GM23338 (cell line): ENCODE results near the gene XAGE1B. TPM values are rescaled to one million over a fixed set of nuclear protein-coding genes. Genes with fewer than 3 reads are reported as not detected.

Source experiments
- ATAC-seq: fragments of 200-7000 bp; cut with Tn5 transposase; 3 replicates; pipeline ENCODE4 v1.9.1; 2020
- DNase-seq: peaks from one replicate; pipeline ENCODE4 v3.0.0-alpha.2; 2015; ENCODE audit warnings: low spot score
- H2AFZ ChIP-seq: fragments of 200-600 bp; sonication (generic); 2 replicates; pipeline ENCODE4 v1.8.0; 2016; ENCODE audit warnings: antibody characterized with exemption, mild to moderate bottlenecking, moderate library complexity
- H3F3A ChIP-seq: fragments of 200-600 bp; sonication (generic); replicated peaks from 2 replicates; pipeline ENCODE4 v1.8.0; 2017; ENCODE audit warnings: antibody characterized with exemption, mixed run types, low read depth
- H3K27ac ChIP-seq: fragments of 200-600 bp; sonication (generic); 2 replicates; pipeline ENCODE4 v1.6.1; 2016; ENCODE audit warnings: low read depth
- H3K27me3 ChIP-seq: fragments of 200-600 bp; sonication (generic); 2 replicates; pipeline ENCODE4 v1.8.0; 2016; ENCODE audit warnings: mild to moderate bottlenecking, mixed run types, moderate library complexity; ENCODE audit not compliant: insufficient read depth
- H3K36me3 ChIP-seq: fragments of 200-600 bp; sonication (generic); 2 replicates; pipeline ENCODE4 v1.8.0; 2016; ENCODE audit warnings: mild to moderate bottlenecking; ENCODE audit not compliant: insufficient read depth
- H3K4me1 ChIP-seq: fragments of 200-600 bp; sonication (generic); 2 replicates; pipeline ENCODE4 v1.8.0; 2016; ENCODE audit warnings: mild to moderate bottlenecking, moderate library complexity; ENCODE audit not compliant: insufficient read depth
- H3K4me2 ChIP-seq: fragments of 200-600 bp; sonication (generic); 2 replicates; pipeline ENCODE4 v1.7.1; 2017; ENCODE audit warnings: mixed run types
- H3K4me3 ChIP-seq: fragments of 200-600 bp; sonication (generic); 2 replicates; pipeline ENCODE4 v1.6.1; 2016; ENCODE audit warnings: mixed run types
- H3K79me2 ChIP-seq: fragments of 200-600 bp; sonication (generic); replicated peaks from 2 replicates; pipeline ENCODE4 v1.8.0; 2017; ENCODE audit warnings: mild to moderate bottlenecking; ENCODE audit not compliant: insufficient read depth
- H3K9me2 ChIP-seq: fragments of 200-600 bp; sonication (generic); 2 replicates; pipeline ENCODE4 v1.8.0; 2017; ENCODE audit not compliant: insufficient read depth
- H4K20me1 ChIP-seq: fragments of 200-600 bp; sonication (generic); replicated peaks from 2 replicates; pipeline ENCODE4 v1.8.0; 2017; ENCODE audit warnings: mild to moderate bottlenecking; ENCODE audit not compliant: insufficient read depth
- H3K27ac Mint-ChIP-seq: 2 replicates; pipeline ENCODE4 v1.8.0; 2020; ENCODE audit warnings: inconsistent platforms, mild to moderate bottlenecking, moderate library complexity, mixed read lengths
- H3K27me3 Mint-ChIP-seq: 3 replicates; pipeline ENCODE4 v1.8.0; 2022; ENCODE audit warnings: low read depth, mild to moderate bottlenecking, moderate library complexity, mixed read lengths, inconsistent platforms; ENCODE audit not compliant: insufficient read depth, poor library complexity
- H3K36me3 Mint-ChIP-seq: 3 replicates; pipeline ENCODE4 v1.8.0; 2021; ENCODE audit warnings: low read depth, mild to moderate bottlenecking, inconsistent platforms, moderate library complexity, mixed read lengths
- H3K4me1 Mint-ChIP-seq: 3 replicates; pipeline ENCODE4 v1.8.0; 2020; ENCODE audit warnings: mild to moderate bottlenecking, inconsistent platforms, mixed read lengths
- H3K4me3 Mint-ChIP-seq: 3 replicates; pipeline ENCODE4 v1.8.0; 2021; ENCODE audit warnings: moderate library complexity, mild to moderate bottlenecking, inconsistent platforms, mixed read lengths
- H3K9me3 Mint-ChIP-seq: 3 replicates; pipeline ENCODE4 v1.8.0; 2020; ENCODE audit warnings: moderate library complexity, mild to moderate bottlenecking, inconsistent platforms, mixed read lengths
- CREB1 ChIP-seq: fragments of 250-450 bp; sonication (Bioruptor Pico); IDR thresholded peaks from 2 replicates; pipeline ENCODE4 v1.5.0; 2020; ENCODE audit warnings: low read depth, mild to moderate bottlenecking, moderate library complexity
- ETS1 ChIP-seq: IDR thresholded peaks from 2 replicates; pipeline ENCODE4 v1.6.1; 2016; ENCODE audit warnings: antibody characterized with exemption
- EZH2 ChIP-seq: fragments of 200-600 bp; sonication (generic); IDR thresholded peaks from one replicate; pipeline ENCODE4 v1.8.0; 2017; ENCODE audit warnings: antibody characterized with exemption, mild to moderate bottlenecking, low read depth; ENCODE audit not compliant: unreplicated experiment
- EZH2phosphoT487 ChIP-seq: fragments of 200-600 bp; sonication (generic); IDR thresholded peaks from one replicate; pipeline ENCODE4 v1.8.1; 2018; ENCODE audit warnings: antibody characterized with exemption; ENCODE audit not compliant: unreplicated experiment
- JUNB ChIP-seq: IDR thresholded peaks from one replicate; pipeline ENCODE4 v1.6.1; 2016; ENCODE audit warnings: antibody characterized with exemption; ENCODE audit not compliant: unreplicated experiment
- NANOG ChIP-seq: IDR thresholded peaks from 2 replicates; pipeline ENCODE4 v1.6.1; 2016; ENCODE audit warnings: antibody characterized with exemption, borderline replicate concordance
- POLR2AphosphoS5 ChIP-seq: IDR thresholded peaks from 2 replicates; pipeline ENCODE4 v1.6.1; 2016; ENCODE audit warnings: antibody characterized with exemption, low read depth
- STAT1 ChIP-seq: IDR thresholded peaks from one replicate; pipeline ENCODE4 v1.6.1; 2016; ENCODE audit warnings: antibody characterized with exemption; ENCODE audit not compliant: unreplicated experiment
- ZNF114 ChIP-seq: fragments of 250-450 bp; sonication (Bioruptor Pico); IDR thresholded peaks from 2 replicates; pipeline ENCODE4 v1.5.0; 2020; ENCODE audit warnings: mild to moderate bottlenecking, moderate library complexity
- ZNF331 ChIP-seq: fragments of 250-450 bp; sonication (Bioruptor Pico); IDR thresholded peaks from 2 replicates; pipeline ENCODE4 v1.5.0; 2020; ENCODE audit warnings: low read depth, mild to moderate bottlenecking, moderate library complexity
- polyA plus RNA-seq: library from polyadenylated mRNA; unstranded; fragments of >200 nt; fragmentation: Nextera tagmentation; extraction: Ambion mirVana; gene quantifications from 2 replicates; pipeline ENCODE4 v1.2.1, GENCODE V29; 2016
- total RNA-seq: library from RNA; depleted of rRNA; stranded (reverse); fragments of >200 nt; shearing (Covaris generic); gene quantifications from 2 replicates; pipeline ENCODE4 v1.2.3, GENCODE V29; 2014
- TF ChIP-seq, protein P1 (sequence below): IDR thresholded peaks from one replicate; pipeline ENCODE4 v1.6.1; 2018; ENCODE audit warnings: antibody characterized with exemption; ENCODE audit not compliant: unreplicated experiment
- TF ChIP-seq, protein P2 (sequence below), 2 experiments: fragments of 200-600 bp in 1 of 2; sonication (generic) in 1 of 2; conservative IDR thresholded peaks; 2 replicates each; pipeline versions ENCODE4 v1.5.1 to v1.6.1; 2016 to 2017; ENCODE audit warnings: antibody characterized with exemption in 2 of 2, low read depth in 2 of 2, mild to moderate bottlenecking in 2 of 2, moderate library complexity in 1 of 2

XAGE1B gene
- total and polyA plus RNA-seq, 2 experiments from 2014 or later, result not detected

DNA sequence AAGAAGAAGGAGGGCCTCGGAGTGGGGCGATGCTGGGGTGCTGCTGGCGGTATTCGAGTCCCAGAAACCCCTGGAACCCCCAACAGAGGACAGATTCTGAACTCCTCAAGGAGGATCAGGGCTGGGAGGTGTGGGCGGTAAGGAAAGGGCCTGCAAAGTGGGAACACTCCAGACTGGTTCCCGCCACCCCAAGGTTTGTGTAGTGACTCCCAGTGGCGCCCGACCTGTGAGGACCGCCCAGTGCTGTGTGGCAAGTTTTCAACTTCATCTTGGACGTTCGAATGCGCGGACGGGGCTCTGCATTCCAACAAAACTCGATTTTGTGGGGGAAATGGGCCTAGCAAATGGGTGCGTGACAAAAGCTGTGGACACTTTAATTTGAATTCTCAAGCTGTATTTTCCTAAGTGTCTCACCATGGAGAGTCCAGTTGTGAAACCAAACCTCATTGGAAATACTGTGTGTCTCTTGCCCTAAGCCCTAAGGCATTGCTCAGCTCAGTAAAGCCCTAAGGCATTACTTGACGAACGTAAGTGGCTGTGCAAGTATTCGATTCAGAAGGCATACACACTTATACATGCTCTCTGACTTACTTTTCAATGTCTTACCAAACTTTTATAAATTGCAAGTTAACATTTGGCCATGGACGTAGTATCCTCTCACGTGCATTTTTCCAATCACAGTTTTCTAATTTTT is 27.4 kb upstream of the XAGE1B start:
- H3K4me2 ChIP-seq, result no peak overlapping the region
- no peaks in the 10 kb centered on the region for H4K20me1 ChIP-seq
- ATAC-seq (no peak), DNase-seq (no peak)
- no peaks in the 10 kb centered on the region for H3K36me3 ChIP-seq
- H3K27ac ChIP-seq, result no peak overlapping the region
- Mint-ChIP-seq H3K4me3 (no peak overlapping the region), H3K36me3 (no peaks in the 10 kb centered on the region), H3K9me3 (no peaks in the 10 kb centered on the region; the same call in 2 of the 3 replicates), H3K4me1 (peaks cover 3% of the 10 kb centered on the region; the same call in 1 of the 3 replicates), H3K27ac (no peak overlapping the region), H3K27me3 (no peaks in the 10 kb centered on the region)
- no peaks in the 10 kb centered on the region for H3K79me2 ChIP-seq
- no peak overlapping the region for H3K4me3 ChIP-seq
- H2AFZ ChIP-seq, result no peak overlapping the region
- no peaks in the 10 kb centered on the region for H3K9me2 ChIP-seq
- TF ChIP-seq, protein P1, sequence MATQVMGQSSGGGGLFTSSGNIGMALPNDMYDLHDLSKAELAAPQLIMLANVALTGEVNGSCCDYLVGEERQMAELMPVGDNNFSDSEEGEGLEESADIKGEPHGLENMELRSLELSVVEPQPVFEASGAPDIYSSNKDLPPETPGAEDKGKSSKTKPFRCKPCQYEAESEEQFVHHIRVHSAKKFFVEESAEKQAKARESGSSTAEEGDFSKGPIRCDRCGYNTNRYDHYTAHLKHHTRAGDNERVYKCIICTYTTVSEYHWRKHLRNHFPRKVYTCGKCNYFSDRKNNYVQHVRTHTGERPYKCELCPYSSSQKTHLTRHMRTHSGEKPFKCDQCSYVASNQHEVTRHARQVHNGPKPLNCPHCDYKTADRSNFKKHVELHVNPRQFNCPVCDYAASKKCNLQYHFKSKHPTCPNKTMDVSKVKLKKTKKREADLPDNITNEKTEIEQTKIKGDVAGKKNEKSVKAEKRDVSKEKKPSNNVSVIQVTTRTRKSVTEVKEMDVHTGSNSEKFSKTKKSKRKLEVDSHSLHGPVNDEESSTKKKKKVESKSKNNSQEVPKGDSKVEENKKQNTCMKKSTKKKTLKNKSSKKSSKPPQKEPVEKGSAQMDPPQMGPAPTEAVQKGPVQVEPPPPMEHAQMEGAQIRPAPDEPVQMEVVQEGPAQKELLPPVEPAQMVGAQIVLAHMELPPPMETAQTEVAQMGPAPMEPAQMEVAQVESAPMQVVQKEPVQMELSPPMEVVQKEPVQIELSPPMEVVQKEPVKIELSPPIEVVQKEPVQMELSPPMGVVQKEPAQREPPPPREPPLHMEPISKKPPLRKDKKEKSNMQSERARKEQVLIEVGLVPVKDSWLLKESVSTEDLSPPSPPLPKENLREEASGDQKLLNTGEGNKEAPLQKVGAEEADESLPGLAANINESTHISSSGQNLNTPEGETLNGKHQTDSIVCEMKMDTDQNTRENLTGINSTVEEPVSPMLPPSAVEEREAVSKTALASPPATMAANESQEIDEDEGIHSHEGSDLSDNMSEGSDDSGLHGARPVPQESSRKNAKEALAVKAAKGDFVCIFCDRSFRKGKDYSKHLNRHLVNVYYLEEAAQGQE, result no peak
- TF ChIP-seq POLR2AphosphoS5 (no peak), CREB1 (CRISPR knock-in tag) (no peak), STAT1 (no peak), NANOG (no peak), JUNB (no peak), EZH2 (no peak)
- H3K4me1 ChIP-seq, result no peaks in the 10 kb centered on the region
- H3F3A ChIP-seq, result no peaks in the 10 kb centered on the region
- H3K27me3 ChIP-seq, result no peaks in the 10 kb centered on the region

- Histone ChIP-seq H3K4me1 (no peaks in the 10 kb centered on the region), H3K36me3 (no peaks in the 10 kb centered on the region), H3K27me3 (no peaks in the 10 kb centered on the region), H2AFZ (no peak overlapping the region), H3K9me2 (no peaks in the 10 kb centered on the region), H3K4me2 (no peak overlapping the region), H3K4me3 (no peak overlapping the region), H4K20me1 (no peaks in the 10 kb centered on the region), H3F3A (no peaks in the 10 kb centered on the region), H3K79me2 (no peaks in the 10 kb centered on the region), H3K27ac (no peak overlapping the region)
- no peak overlapping the region for H3K4me3 Mint-ChIP-seq
- H3K27me3 Mint-ChIP-seq, result no peaks in the 10 kb centered on the region
- peaks cover 3% of the 10 kb centered on the region; the same call in 1 of the 3 replicates for H3K4me1 Mint-ChIP-seq
- H3K9me3 Mint-ChIP-seq, result no peaks in the 10 kb centered on the region; the same call in 2 of the 3 replicates
- H3K27ac Mint-ChIP-seq, result no peak overlapping the region
- H3K36me3 Mint-ChIP-seq, result no peaks in the 10 kb centered on the region
- DNase-seq (no peak), ATAC-seq (no peak)
- TF ChIP-seq STAT1 (no peak), ZNF114 (no peak), JUNB (no peak), ETS1 (no peak), EZH2 (no peak), POLR2AphosphoS5 (no peak), EZH2phosphoT487 (no peak), ZNF331 (CRISPR knock-in tag) (no peak), CREB1 (CRISPR knock-in tag) (no peak), NANOG (no peak)
- TF ChIP-seq, protein P1, result no peak
- TF ChIP-seq, protein P2, sequence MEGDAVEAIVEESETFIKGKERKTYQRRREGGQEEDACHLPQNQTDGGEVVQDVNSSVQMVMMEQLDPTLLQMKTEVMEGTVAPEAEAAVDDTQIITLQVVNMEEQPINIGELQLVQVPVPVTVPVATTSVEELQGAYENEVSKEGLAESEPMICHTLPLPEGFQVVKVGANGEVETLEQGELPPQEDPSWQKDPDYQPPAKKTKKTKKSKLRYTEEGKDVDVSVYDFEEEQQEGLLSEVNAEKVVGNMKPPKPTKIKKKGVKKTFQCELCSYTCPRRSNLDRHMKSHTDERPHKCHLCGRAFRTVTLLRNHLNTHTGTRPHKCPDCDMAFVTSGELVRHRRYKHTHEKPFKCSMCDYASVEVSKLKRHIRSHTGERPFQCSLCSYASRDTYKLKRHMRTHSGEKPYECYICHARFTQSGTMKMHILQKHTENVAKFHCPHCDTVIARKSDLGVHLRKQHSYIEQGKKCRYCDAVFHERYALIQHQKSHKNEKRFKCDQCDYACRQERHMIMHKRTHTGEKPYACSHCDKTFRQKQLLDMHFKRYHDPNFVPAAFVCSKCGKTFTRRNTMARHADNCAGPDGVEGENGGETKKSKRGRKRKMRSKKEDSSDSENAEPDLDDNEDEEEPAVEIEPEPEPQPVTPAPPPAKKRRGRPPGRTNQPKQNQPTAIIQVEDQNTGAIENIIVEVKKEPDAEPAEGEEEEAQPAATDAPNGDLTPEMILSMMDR (conservative IDR thresholded peaks at IDR 0.05; ENCODE audit: low read depth in 2 of 2), result no peak
Measured at GRCh38 chrX:52542311-52542710, 25.4 kb upstream of the XAGE1B start.
